ENCODE data around the gene CEBPA.

The CEBPA gene

GRCh38 chr19:33260628-33261418 is 41.5 kb downstream of the CEBPA start:
- Mint-ChIP-seq H3K27me3 (ENCODE audit: low read depth, poor library complexity) (peaks cover 12% of the 10 kb centered on the region), H3K9me3 (peaks cover 17% of the 10 kb centered on the region), H3K4me3 (no peak overlapping the region), H3K36me3 (ENCODE audit: low read depth) (no peaks in the 10 kb centered on the region), H3K27ac (no peak overlapping the region), H3K4me1 (peaks cover 5% of the 10 kb centered on the region)
- no peak for TF ChIP-seq CTCF (IDR thresholded peaks at IDR 0.05)
- DNase-seq, result no peak

GRCh38 chr19:33259539-33259938 is 42.8 kb downstream of the CEBPA start:
- Mint-ChIP-seq H3K4me1 (peaks cover 5% of the 10 kb centered on the region), H3K4me3 (no peak overlapping the region), H3K9me3 (peaks cover 17% of the 10 kb centered on the region), H3K36me3 (ENCODE audit: low read depth) (no peaks in the 10 kb centered on the region), H3K27me3 (ENCODE audit: low read depth, poor library complexity) (peaks cover 17% of the 10 kb centered on the region), H3K27ac (no peak overlapping the region)
- DNase-seq, result no peak
- TF ChIP-seq CTCF (IDR thresholded peaks at IDR 0.05), result no peak

GRCh38 chr19:33257828-33258227 is 44.5 kb downstream of the CEBPA start:
- no peak for TF ChIP-seq CTCF (IDR thresholded peaks at IDR 0.05)
- no peak for DNase-seq
- Mint-ChIP-seq H3K36me3 (ENCODE audit: low read depth) (no peaks in the 10 kb centered on the region), H3K27me3 (ENCODE audit: low read depth, poor library complexity) (peaks cover 15% of the 10 kb centered on the region), H3K9me3 (peaks cover 17% of the 10 kb centered on the region), H3K4me1 (peaks cover 5% of the 10 kb centered on the region), H3K4me3 (no peak overlapping the region), H3K27ac (no peak overlapping the region)

- no peak for DNase-seq
- Mint-ChIP-seq H3K9me3 (peaks cover 17% of the 10 kb centered on the region), H3K4me3 (no peak overlapping the region), H3K27ac (no peak overlapping the region), H3K4me1 (no peaks in the 10 kb centered on the region), H3K27me3 (ENCODE audit: low read depth, poor library complexity) (peaks cover 5% of the 10 kb centered on the region), H3K36me3 (ENCODE audit: low read depth) (no peaks in the 10 kb centered on the region)
- TF ChIP-seq CTCF (IDR thresholded peaks at IDR 0.05), result no peak
Observed at GRCh38 chr19:33256261-33256660, 46.1 kb downstream of the CEBPA start.

GRCh38 chr19:33255781-33256180 is 46.6 kb downstream of the CEBPA start:
- no peak for DNase-seq
- Mint-ChIP-seq H3K27me3 (ENCODE audit: low read depth, poor library complexity) (peaks cover 5% of the 10 kb centered on the region), H3K36me3 (ENCODE audit: low read depth) (no peaks in the 10 kb centered on the region), H3K4me3 (no peak overlapping the region), H3K27ac (no peak overlapping the region), H3K9me3 (peaks cover 17% of the 10 kb centered on the region), H3K4me1 (no peaks in the 10 kb centered on the region)
- no peak for TF ChIP-seq CTCF (IDR thresholded peaks at IDR 0.05)

- DNase-seq, result no peak
- Mint-ChIP-seq H3K9me3 (peaks cover 14% of the 10 kb centered on the region), H3K27ac (no peak overlapping the region), H3K4me1 (no peaks in the 10 kb centered on the region), H3K4me3 (no peak overlapping the region), H3K36me3 (ENCODE audit: low read depth) (no peaks in the 10 kb centered on the region), H3K27me3 (ENCODE audit: low read depth, poor library complexity) (peaks cover 5% of the 10 kb centered on the region)
- TF ChIP-seq CTCF (IDR thresholded peaks at IDR 0.05), result no peak
Observed at GRCh38 chr19:33254245-33254824, 48.0 kb downstream of the CEBPA start.
